LNCAP (cell line): ENCODE measurements around the gene IPO9.

Experiments used
- CTCF ChIP-seq: fragments of 450-650 bp; IDR thresholded peaks from 2 replicates; pipeline ENCODE4 v1.5.1; 2017; ENCODE audit warnings: mild to moderate bottlenecking

The IPO9 gene

GRCh38 chr1:201792534-201793305 lies 36.2 kb upstream of the IPO9 start:
- peak; percentile 98 for TF ChIP-seq CTCF

- peak; percentile 7; the same call in 1 of the 2 replicates for TF ChIP-seq CTCF
Measured at GRCh38 chr1:201793306-201793925, 35.5 kb upstream of the IPO9 start.

- peak; percentile 30; the same call in 1 of the 2 replicates for TF ChIP-seq CTCF
Measured at GRCh38 chr1:201795066-201795465, 33.9 kb upstream of the IPO9 start.

GRCh38 chr1:201800246-201800645 lies 28.7 kb upstream of the IPO9 start:
- TF ChIP-seq CTCF: no peak

GRCh38 chr1:201806801-201807200 lies 22.2 kb upstream of the IPO9 start:
- no peak for TF ChIP-seq CTCF

GRCh38 chr1:201807958-201808632 lies 20.9 kb upstream of the IPO9 start:
- no peak for TF ChIP-seq CTCF

GRCh38 chr1:201808633-201808990 lies 20.3 kb upstream of the IPO9 start:
- no peak for TF ChIP-seq CTCF
